AG04449 (cell line): ENCODE results near the gene CSTF2.

Experiments
- CTCF ChIA-PET: fragments of 350-600 bp; formaldehyde crosslinking; extraction: SDS; loops from one replicate; lab custom pipeline; 2021; ENCODE audit warnings: antibody characterized with exemption; lab: Yijun Ruan, JAX
- POLR2A ChIA-PET: fragments of 400-600, 350-600 bp; formaldehyde crosslinking; extraction: SDS; loops from one replicate; lab custom pipeline; 2020; ENCODE audit warnings: antibody characterized with exemption, inconsistent platforms; lab: Yijun Ruan, JAX
- DNase-seq: peaks from one replicate; pipeline ENCODE4 v3.0.0-alpha.2; 2010; ENCODE audit warnings: low read depth, low spot score
- H3K4me3 ChIP-seq: 2 replicates; pipeline ENCODE4 v1.5.1; 2011; ENCODE audit warnings: low read depth, mild to moderate bottlenecking, control low read depth, low read length
- TF ChIP-seq, protein P1 (sequence below): IDR thresholded peaks from one replicate; pipeline ENCODE4 v1.5.1; 2011; ENCODE audit warnings: mild to moderate bottlenecking, moderate library complexity, low read length, control low read depth, inconsistent platforms; ENCODE audit not compliant: insufficient read depth; ENCODE audit errors: missing control alignments

The CSTF2 gene

GRCh38 chrX:100870527-100870926, 50.3 kb downstream of the CSTF2 start:
- DNase-seq: no peak
- no peak overlapping the region for H3K4me3 ChIP-seq
- ChIA-PET POLR2A (no interaction called here), CTCF (no interaction called here)
- TF ChIP-seq, protein P1, sequence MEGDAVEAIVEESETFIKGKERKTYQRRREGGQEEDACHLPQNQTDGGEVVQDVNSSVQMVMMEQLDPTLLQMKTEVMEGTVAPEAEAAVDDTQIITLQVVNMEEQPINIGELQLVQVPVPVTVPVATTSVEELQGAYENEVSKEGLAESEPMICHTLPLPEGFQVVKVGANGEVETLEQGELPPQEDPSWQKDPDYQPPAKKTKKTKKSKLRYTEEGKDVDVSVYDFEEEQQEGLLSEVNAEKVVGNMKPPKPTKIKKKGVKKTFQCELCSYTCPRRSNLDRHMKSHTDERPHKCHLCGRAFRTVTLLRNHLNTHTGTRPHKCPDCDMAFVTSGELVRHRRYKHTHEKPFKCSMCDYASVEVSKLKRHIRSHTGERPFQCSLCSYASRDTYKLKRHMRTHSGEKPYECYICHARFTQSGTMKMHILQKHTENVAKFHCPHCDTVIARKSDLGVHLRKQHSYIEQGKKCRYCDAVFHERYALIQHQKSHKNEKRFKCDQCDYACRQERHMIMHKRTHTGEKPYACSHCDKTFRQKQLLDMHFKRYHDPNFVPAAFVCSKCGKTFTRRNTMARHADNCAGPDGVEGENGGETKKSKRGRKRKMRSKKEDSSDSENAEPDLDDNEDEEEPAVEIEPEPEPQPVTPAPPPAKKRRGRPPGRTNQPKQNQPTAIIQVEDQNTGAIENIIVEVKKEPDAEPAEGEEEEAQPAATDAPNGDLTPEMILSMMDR: no peak

DNA sequence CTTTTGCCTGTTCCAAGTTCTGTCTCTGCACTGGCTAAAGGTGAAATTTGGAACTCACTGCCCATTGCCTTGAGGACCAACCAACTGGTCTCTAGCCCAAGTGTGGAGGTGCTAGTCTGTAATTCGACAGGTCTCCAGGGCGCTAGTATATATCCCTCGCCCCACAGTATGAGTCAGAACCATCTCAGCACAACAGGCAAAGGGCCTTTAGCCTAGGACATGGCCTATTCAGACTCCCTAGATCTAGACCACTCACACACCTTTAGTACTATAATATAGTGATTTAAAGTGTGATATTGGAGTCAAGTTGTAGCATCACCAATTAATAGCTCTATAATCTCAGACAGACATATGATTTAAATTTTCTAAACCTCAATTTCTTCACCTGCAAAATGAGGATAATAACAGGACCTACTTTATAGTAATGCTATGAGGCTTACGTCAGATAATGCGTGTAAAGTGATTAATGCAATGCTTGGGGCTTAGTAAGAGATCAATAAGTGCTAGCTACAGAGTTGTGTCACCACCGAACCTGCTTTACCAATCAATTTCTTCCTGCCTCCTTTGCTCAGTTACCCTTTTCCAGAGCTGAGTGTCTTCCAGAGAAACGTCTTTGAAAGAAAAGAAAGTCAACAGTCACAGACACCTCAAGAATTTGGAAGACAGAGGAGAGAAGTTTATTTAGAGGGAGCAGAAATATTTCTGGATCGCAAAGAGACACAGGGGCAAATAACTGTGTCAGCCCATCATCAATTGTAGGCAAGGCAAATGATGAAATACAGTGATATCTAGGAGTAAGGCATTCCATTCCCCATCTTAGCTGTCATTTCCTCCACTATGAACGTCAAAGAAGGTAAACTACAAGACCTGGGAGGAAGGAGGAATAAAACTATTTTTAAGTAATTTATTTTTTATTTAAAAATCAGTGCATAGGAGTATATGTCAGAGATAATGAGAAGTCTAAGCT, 51.7 kb downstream of the CSTF2 start:
- H3K4me3 ChIP-seq: no peak overlapping the region
- DNase-seq: no peak
- CTCF ChIA-PET: no interaction called here
- POLR2A ChIA-PET: no interaction called here
- TF ChIP-seq, protein P1: no peak

DNA sequence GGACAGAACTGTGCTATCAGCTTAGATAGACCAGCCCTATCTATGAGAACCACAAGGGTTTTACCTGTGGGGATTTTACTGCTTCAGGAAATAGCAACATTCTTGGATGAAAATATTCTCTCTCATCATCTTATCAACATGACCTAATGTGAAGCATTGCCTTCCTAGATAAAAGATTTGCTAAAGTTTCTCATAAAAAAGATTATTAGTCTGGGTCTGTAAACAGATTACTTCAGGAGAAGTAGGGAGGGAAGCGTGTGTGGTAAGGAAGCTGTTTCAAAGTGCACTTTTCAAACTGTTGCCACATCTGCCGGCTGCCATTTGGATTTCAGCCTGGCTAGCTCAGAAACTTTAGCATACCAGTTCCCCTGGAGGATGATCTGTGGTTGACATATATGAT, 54.1 kb downstream of the CSTF2 start, which contains the start of gene NOX1:
Gene NOX1, minus strand, starts transcription at position 35 of the 400 bp plus-strand sequence. CDS start 220 bp downstream, outside the sequence.
- DNase-seq: no peak
- no peak within 1 kb of the TSS for H3K4me3 ChIP-seq
- CTCF ChIA-PET: no interaction called here
- TF ChIP-seq, protein P1: no peak
- POLR2A ChIA-PET: no interaction called here

DNA sequence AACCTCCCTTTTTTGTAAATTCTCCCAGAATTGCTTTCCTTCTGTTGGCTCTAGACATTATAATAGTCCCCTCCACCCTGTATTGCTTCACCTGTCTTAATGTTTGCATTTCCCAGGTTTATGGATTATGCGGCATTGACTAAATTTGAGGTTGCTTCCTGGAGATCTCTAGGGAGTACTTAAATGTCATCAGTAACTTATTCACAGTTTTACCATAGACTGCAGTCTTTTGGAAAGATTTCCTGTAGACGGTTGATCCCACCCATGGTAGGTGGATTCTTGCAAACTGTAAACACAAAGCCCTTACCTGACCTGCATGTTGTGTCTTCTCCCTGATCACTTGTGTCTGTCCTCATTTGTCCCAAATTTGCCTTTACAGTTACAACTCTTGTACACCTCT, 60.2 kb downstream of the CSTF2 start:
- DNase-seq: no peak
- POLR2A ChIA-PET: no interaction called here
- H3K4me3 ChIP-seq: no peak overlapping the region
- CTCF ChIA-PET: no interaction called here
- TF ChIP-seq, protein P1: no peak

DNA sequence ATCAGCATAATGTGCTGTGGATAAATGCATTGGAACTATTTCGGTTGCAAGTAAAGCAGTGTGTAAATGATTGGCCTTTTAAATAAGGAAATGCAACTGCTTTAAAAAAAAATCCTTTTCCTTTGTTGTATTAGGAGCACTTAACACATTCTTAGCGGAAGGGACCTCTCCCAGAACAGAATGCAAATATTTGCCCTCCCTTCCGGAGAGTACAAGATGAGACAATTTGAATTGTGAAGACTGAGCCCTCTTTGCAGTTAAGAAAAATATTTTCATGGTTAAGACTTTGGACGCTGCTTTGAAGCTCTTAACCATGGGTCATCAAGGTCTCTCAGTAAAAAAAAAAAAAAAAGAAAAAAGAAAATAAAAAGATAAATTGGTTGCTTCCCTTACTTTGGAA, 63.5 kb downstream of the CSTF2 start:
- no peak for DNase-seq
- no peak overlapping the region for H3K4me3 ChIP-seq
- TF ChIP-seq, protein P1: no peak
- POLR2A ChIA-PET: no interaction called here
- CTCF ChIA-PET: no interaction called here
